ENCODE results near the gene KPNA6. TPM values are rescaled to one million over a fixed set of nuclear protein-coding genes. Genes with fewer than 3 reads are reported as not detected.

Gene KPNA6
- total RNA-seq, 6 experiments from 2014 or later = 116 to 132 (median 122) TPM

- Mint-ChIP-seq H3K27ac (peak overlapping the region; percentile 95), H3K4me1 (ENCODE audit: low read depth) (peaks cover 53% of the 10 kb centered on the region), H3K36me3 (ENCODE audit: low read depth) (peaks cover 41% of the 10 kb centered on the region), H3K27me3 (ENCODE audit: insufficient read depth) (peaks cover 10% of the 10 kb centered on the region), H3K9me3 (no peaks in the 10 kb centered on the region), H3K4me3 (peak overlapping the region; percentile 97)
- DNase-seq = no peak
- no peak for TF ChIP-seq CTCF (IDR thresholded peaks at IDR 0.05)
Observed at GRCh38 chr1:32181065-32181464, 73.2 kb downstream of the KPNA6 start.

GRCh38 chr1:32181563-32181962 is 73.7 kb downstream of the KPNA6 start:
- Mint-ChIP-seq H3K4me1 (ENCODE audit: low read depth) (peaks cover 58% of the 10 kb centered on the region), H3K9me3 (no peaks in the 10 kb centered on the region), H3K27ac (peak overlapping the region; percentile 95), H3K4me3 (peak overlapping the region; percentile 97), H3K27me3 (ENCODE audit: insufficient read depth) (peaks cover 10% of the 10 kb centered on the region), H3K36me3 (ENCODE audit: low read depth) (peaks cover 46% of the 10 kb centered on the region)
- DNase-seq = no peak
- no peak for TF ChIP-seq CTCF (IDR thresholded peaks at IDR 0.05)

GRCh38 chr1:32182060-32182459 is 74.2 kb downstream of the KPNA6 start:
- TF ChIP-seq CTCF (IDR thresholded peaks at IDR 0.05) = no peak
- Mint-ChIP-seq H3K27me3 (ENCODE audit: insufficient read depth) (peaks cover 10% of the 10 kb centered on the region), H3K27ac (peak overlapping the region; percentile 95; the same call in 1 of the 2 replicates), H3K4me1 (ENCODE audit: low read depth) (peaks cover 60% of the 10 kb centered on the region), H3K4me3 (peak overlapping the region; percentile 97), H3K9me3 (no peaks in the 10 kb centered on the region), H3K36me3 (ENCODE audit: low read depth) (peaks cover 48% of the 10 kb centered on the region)
- no peak for DNase-seq

- no peak for DNase-seq
- H3K9me3 Mint-ChIP-seq = no peaks in the 10 kb centered on the region
- peaks cover 9% of the 10 kb centered on the region for H3K27me3 Mint-ChIP-seq (ENCODE audit: insufficient read depth)
- TF ChIP-seq CTCF (IDR thresholded peaks at IDR 0.05) = no peak
- peaks cover 56% of the 10 kb centered on the region for H3K36me3 Mint-ChIP-seq (ENCODE audit: low read depth)
- H3K27ac Mint-ChIP-seq = 0 out of 2 replicates have a peak overlapping the region, but pooled peaks have one; percentile 2
- H3K4me1 Mint-ChIP-seq (ENCODE audit: low read depth) = peaks cover 51% of the 10 kb centered on the region
- H3K4me3 Mint-ChIP-seq = no peak overlapping the region
Observed at GRCh38 chr1:32184650-32185049, 76.8 kb downstream of the KPNA6 start.

- Mint-ChIP-seq H3K27ac (peak overlapping the region; percentile 57), H3K27me3 (ENCODE audit: insufficient read depth) (no peaks in the 10 kb centered on the region; the same call in 1 of the 2 replicates), H3K4me1 (ENCODE audit: low read depth) (peaks cover 40% of the 10 kb centered on the region), H3K4me3 (peak overlapping the region; percentile 28; the same call in 1 of the 2 replicates), H3K36me3 (ENCODE audit: low read depth) (peaks cover 50% of the 10 kb centered on the region), H3K9me3 (no peaks in the 10 kb centered on the region)
- DNase-seq = no peak
- no peak for TF ChIP-seq CTCF (IDR thresholded peaks at IDR 0.05)
Observed at GRCh38 chr1:32186077-32186476, 78.2 kb downstream of the KPNA6 start.

Measured in HFFc6 (cell line).